ENCODE measurements around the gene ZC3H18. TPM values are rescaled to one million over a fixed set of nuclear protein-coding genes. Genes with fewer than 3 reads are reported as not detected.
A peak's percentile ranks its signal among the peaks of the same experiment; 100 is the strongest.

Gene ZC3H18
- total RNA-seq, 3 donors from 2014 or later = 37.4 to 54.8 (median 48.1) TPM

DNA sequence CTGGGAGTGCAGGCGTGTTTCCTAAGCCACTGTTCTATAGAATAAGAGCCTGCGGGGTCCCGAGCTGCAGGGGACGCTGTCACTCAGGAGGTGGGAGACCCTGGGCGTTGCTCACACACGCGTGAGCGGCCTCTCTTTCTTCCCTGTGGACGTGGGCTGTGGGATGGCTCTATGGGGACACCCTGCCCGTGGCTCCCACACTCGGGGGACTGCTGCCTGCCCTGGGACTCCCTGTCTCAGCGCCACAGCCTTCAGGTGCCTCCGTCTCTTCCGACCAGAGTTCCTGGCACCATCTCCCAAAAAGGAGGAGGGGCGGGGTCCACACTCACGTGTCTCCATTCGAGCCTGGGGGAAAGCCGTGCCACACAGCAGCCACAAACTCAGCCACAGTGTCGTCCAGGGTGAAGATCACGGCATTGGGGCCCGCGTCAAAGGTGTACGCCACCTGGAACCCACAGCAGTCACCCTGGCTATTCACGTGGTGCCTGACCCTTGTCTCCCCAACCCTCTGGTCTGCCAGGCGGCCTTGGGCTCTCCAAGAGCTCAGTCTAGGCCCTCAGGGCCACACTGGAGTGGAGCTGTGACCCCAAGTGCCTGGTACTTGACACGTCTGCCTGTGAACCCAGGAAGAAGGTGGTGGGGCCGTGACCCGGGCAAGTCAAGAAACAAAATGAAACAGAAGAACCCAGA, 84.3 kb downstream of the ZC3H18 start:
- ATAC-seq (no peak), DNase-seq (peak in 1 of 3 donors; percentile 52)
- H3K36me3 ChIP-seq (ENCODE audit: low read depth) = no peaks in the 10 kb centered on the region
- intact Hi-C loops (cut with DNase I, micrococcal nuclease) = no loop called here
- H3K9me3 ChIP-seq = no peaks in the 10 kb centered on the region
- no peak overlapping the region for H3K4me3 ChIP-seq
- TF ChIP-seq, protein P1, sequence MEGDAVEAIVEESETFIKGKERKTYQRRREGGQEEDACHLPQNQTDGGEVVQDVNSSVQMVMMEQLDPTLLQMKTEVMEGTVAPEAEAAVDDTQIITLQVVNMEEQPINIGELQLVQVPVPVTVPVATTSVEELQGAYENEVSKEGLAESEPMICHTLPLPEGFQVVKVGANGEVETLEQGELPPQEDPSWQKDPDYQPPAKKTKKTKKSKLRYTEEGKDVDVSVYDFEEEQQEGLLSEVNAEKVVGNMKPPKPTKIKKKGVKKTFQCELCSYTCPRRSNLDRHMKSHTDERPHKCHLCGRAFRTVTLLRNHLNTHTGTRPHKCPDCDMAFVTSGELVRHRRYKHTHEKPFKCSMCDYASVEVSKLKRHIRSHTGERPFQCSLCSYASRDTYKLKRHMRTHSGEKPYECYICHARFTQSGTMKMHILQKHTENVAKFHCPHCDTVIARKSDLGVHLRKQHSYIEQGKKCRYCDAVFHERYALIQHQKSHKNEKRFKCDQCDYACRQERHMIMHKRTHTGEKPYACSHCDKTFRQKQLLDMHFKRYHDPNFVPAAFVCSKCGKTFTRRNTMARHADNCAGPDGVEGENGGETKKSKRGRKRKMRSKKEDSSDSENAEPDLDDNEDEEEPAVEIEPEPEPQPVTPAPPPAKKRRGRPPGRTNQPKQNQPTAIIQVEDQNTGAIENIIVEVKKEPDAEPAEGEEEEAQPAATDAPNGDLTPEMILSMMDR (IDR thresholded peaks at IDR 0.05) = no peak
- H3K4me1 ChIP-seq (ENCODE audit: low read depth) = peaks cover 9% of the 10 kb centered on the region

DNA sequence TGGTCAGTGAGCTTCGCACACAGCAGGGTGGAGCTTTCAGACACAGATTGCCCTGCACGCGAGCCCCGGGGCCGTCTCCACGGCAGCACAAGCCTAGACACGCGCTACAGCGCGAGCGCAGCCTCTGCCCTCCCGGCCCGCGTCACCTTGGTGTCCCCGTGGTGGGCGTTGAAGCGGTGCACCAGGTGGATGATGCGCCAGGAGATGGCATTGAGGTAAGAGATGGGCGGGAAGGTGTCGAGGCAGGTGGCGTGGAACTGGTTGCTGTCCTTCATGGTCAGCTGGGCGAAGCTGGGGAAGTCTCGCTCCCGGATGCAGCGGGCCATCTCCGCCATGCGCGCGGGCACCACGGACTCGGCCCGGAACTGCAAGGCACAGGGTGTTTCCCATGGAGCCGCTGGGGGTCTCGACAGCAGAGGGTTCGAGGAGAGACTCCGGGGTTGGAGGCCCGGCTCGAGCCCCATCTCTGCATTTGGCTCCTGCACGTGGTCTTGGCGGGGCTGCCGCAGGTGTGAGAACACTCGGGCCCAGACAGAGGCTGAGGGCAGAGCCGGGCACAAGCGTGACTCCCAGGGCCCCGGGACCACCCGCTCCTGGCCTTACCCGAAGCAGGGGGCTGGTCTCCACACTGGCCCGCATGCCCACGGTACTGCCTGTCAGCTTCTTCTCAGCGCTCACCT, 85.0 kb downstream of the ZC3H18 start:
- TF ChIP-seq, protein P1 (IDR thresholded peaks at IDR 0.05) = no peak
- H3K4me1 ChIP-seq (ENCODE audit: low read depth) = peaks cover 11% of the 10 kb centered on the region
- no peak overlapping the region for H3K4me3 ChIP-seq
- H3K36me3 ChIP-seq (ENCODE audit: low read depth) = no peaks in the 10 kb centered on the region
- no peaks in the 10 kb centered on the region for H3K9me3 ChIP-seq
- ATAC-seq (no peak), DNase-seq (peak in 1 of 3 donors; percentile 58)
- intact Hi-C loops (cut with DNase I, micrococcal nuclease) = no loop called here

DNA sequence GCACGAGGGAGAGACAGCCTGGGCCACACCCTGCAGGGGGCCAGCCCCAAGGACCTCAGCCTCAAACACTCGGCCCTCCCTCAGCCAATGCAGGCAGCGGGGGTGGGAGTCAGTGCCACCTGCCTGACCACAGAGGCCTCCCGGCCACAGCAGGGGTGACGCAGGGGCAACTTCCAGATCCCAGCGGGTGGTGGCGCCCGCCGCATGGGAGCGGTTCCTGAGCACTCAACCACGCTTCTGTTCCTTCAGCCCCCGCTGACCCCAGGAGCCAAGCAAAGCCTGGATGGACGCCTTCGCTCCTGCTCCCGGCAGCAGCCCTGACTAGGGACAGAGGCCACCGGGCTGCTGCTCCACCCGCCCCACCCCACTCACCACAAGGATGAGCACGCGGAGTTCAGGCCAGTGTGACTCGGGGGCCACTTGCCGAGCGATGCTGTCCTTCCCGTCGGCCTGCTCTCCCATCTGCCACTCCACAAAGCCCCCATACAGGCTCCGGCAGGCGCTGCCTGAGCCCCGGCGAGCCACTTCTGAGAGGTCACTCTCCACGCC, 85.6 kb downstream of the ZC3H18 start:
- Histone ChIP-seq H3K36me3 (ENCODE audit: low read depth) (no peaks in the 10 kb centered on the region), H3K4me1 (ENCODE audit: low read depth) (peaks cover 10% of the 10 kb centered on the region), H3K9me3 (no peaks in the 10 kb centered on the region), H3K4me3 (no peak overlapping the region)
- intact Hi-C loops (cut with DNase I, micrococcal nuclease) = no loop called here
- peak in 1 of 3 donors; percentile 52 for DNase-seq
- ATAC-seq = no peak
- TF ChIP-seq, protein P1 (IDR thresholded peaks at IDR 0.05) = no peak

DNA sequence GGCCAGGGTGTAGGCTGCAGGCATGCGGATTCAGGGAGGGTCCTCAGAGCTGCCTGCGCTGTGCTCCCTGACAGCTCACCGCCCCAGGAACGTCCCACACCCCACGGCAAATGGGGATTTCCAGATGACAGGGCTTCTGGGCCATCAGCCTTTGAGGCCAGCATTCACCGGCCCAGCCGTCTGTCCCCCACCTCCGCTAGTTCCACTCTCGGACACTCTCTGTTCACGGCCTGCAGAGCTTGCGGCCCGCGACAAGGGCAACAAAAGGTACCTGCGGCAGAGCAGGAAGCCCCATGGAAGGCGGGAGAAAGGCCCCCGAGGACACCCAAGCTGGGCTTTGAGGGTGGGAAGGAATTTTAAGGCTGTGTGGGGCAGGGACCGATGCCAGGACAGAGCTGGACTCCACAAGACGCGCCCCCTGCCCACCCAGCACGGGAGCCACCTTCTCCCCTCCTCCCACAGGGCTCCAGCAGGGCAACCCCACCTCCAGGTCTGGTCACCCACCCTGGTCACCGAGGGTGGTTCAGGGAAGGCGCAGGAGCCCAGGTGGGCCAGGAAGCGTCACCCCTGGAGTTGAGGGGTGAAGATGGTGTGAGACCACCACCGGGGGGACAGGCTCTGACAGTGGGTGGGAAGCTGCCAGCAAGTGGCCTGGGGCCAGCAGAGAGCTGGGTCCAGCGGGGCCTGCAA, 86.2 kb downstream of the ZC3H18 start:
- ATAC-seq (no peak), DNase-seq (no peak)
- no peaks in the 10 kb centered on the region for H3K36me3 ChIP-seq (ENCODE audit: low read depth)
- no peaks in the 10 kb centered on the region for H3K9me3 ChIP-seq
- H3K4me1 ChIP-seq (ENCODE audit: low read depth) = peaks cover 8% of the 10 kb centered on the region
- intact Hi-C loops (cut with DNase I, micrococcal nuclease) = no loop called here
- no peak overlapping the region for H3K4me3 ChIP-seq
- TF ChIP-seq, protein P1 (IDR thresholded peaks at IDR 0.05) = no peak

DNA sequence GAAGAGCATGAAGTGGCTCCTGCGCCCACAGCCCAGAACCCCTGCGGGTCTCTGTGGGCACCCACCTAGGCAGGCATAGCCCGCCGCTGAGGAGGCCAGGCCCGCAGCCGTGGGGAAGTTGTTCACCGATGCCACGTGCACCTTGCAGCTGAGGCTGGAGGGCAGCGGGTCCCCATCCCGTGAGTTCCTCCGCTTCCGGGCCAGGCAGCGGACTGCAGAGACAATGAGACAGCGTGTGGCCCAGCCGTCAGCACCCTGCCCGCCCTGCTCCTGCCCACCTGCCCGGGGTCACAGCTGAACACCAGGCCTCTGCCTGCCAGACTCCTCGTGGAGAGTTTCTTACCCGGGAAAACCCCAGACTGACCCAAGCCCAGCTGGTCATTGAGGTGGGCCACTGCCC, 87.2 kb downstream of the ZC3H18 start:
- H3K36me3 ChIP-seq (ENCODE audit: low read depth) = no peaks in the 10 kb centered on the region
- intact Hi-C loops (cut with DNase I, micrococcal nuclease) = no loop called here
- DNase-seq (no peak), ATAC-seq (no peak)
- TF ChIP-seq, protein P1 (IDR thresholded peaks at IDR 0.05) = no peak
- peaks cover 6% of the 10 kb centered on the region for H3K4me1 ChIP-seq (ENCODE audit: low read depth)
- no peak overlapping the region for H3K4me3 ChIP-seq
- H3K9me3 ChIP-seq = no peaks in the 10 kb centered on the region
